Measurements from ENCODE around the gene AGPAT3. TPM values are rescaled to one million over a fixed set of nuclear protein-coding genes. Genes with fewer than 3 reads are reported as not detected.

Gene AGPAT3
- total RNA-seq, 6 experiments from 2014 or later, result 56.9 to 111 (median 95.3) TPM

DNA sequence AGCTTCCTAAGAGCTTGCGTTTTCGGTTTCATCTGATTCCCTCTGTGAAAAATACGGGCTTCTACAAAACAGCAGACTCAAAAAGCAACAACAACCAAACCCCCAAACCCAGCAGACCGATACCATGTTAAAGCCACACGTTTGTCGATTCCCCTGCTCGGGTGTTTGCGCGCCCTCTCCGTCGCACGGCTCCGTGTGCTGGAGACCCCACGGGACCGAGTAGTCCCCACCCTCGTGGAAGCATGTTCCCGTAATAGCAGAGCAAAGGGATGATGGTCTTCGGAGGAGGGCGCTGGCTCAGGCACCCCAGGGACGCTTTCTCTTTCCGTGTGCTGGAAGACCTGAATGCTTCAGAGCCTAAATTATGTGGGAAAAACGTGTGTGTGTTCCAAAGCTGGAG is 42.7 kb downstream of the AGPAT3 start:
- no peaks in the 10 kb centered on the region for H3K9me3 ChIP-seq
- no peak for DNase-seq
- no peak overlapping the region for H3K4me3 ChIP-seq
- intact Hi-C loops (cut with DNase I), result loop anchor here in 1 of 2 donors (10.0 kb wide), 1 partner anchor 93 kb away; no protein-coding TSS in a partner anchor
- WGBS (ENCODE audit: insufficient coverage, low coverage, low lambda C conversion rate, missing lambda C conversion rate), result 81% methylated on average over 8 of the region's 22 CpGs
- H3K4me1 ChIP-seq, result peaks cover 0 to 41% (median 19%) of the 10 kb centered on the region in 4 donors
- H3K36me3 ChIP-seq, result peaks cover 0 to 10% (median 0%) of the 10 kb centered on the region in 4 donors
- no peak for TF ChIP-seq CTCF (IDR thresholded peaks at IDR 0.05)
- no peak for TF ChIP-seq POLR2A (IDR thresholded peaks at IDR 0.05)
- ATAC-seq, result no peak
- H3K27me3 ChIP-seq, result no peaks in the 10 kb centered on the region
- H3K27ac ChIP-seq, result no peak overlapping the region

DNA sequence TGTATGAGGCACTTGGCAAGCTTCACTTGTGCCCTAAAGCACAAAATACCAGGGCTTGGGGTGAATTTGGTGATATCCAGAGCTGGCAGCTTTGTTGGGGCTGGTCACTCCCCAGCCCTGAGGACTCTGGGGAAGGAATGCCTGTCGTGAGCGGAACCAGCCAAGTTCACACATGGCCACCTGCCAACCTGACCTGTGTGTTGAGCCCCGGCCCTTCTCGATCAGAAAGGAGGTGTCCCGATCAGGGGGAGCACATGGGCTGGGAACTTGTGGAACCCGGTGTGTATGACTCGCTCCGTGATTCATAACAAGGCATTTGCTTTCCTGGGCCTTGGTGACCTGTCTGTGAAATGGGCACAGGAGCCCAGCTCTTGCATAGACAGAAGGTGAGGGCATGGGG is 43.1 kb downstream of the AGPAT3 start:
- Histone ChIP-seq H3K4me1 (peaks cover 0 to 41% (median 17%) of the 10 kb centered on the region in 4 donors), H3K9me3 (no peaks in the 10 kb centered on the region), H3K4me3 (no peak overlapping the region), H3K27ac (no peak overlapping the region), H3K36me3 (peaks cover 0 to 10% (median 0%) of the 10 kb centered on the region in 4 donors), H3K27me3 (no peaks in the 10 kb centered on the region)
- WGBS (ENCODE audit: insufficient coverage, low coverage, low lambda C conversion rate, missing lambda C conversion rate), result 50% methylated on average over 6 of the region's 8 CpGs
- TF ChIP-seq CTCF (IDR thresholded peaks at IDR 0.05) (no peak), POLR2A (IDR thresholded peaks at IDR 0.05) (no peak)
- DNase-seq (no peak), ATAC-seq (no peak)
- intact Hi-C loops (cut with DNase I), result loop anchor here in 1 of 2 donors (10.0 kb wide), 1 partner anchor 93 kb away; no protein-coding TSS in a partner anchor

DNA sequence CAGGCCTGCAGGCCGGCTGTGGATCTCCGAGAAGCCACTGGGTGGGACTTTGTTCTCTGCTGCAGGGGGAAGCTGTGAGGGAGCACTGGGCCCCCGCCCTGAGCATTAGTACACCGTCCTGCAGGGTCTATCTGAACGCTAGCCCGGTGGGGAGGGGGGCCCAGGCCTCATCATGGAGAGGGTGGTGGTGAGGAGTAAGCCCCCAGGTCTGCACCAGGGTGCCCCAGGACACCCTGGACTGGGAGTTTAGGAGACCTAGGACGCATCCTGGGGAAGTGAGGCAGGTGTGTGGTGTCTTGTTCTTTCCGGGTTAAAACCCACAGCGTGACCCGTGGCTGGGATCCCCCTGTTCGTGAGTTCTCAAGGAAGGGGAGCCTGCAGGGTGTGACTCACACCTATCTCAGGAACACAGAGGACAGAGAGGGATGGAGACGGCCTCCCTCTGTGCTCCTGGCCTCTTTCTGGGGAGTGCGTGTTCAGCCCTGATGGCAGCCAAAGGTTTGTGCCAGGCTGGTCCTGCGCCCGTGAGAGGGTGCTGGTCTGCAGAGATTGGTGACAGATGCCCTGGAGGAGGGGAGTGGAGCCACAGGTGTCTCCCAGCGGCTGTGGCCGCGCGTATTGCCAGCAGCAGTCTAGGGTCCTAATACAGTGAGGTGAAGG is 44.8 kb downstream of the AGPAT3 start:
- Histone ChIP-seq H3K27me3 (no peaks in the 10 kb centered on the region), H3K9me3 (no peaks in the 10 kb centered on the region), H3K4me3 (no peak overlapping the region), H3K36me3 (peaks cover 0 to 10% (median 0%) of the 10 kb centered on the region in 4 donors), H3K4me1 (peaks cover 0 to 36% (median 14%) of the 10 kb centered on the region in 4 donors), H3K27ac (no peak overlapping the region)
- ATAC-seq (no peak), DNase-seq (no peak)
- 52% methylated on average over 10 of the region's 19 CpGs for WGBS (ENCODE audit: insufficient coverage, low coverage, low lambda C conversion rate, missing lambda C conversion rate)
- intact Hi-C loops (cut with DNase I), result loop anchor here (5.0 to 10.0 kb wide), 2 partner anchors 43 to 95 kb away; partner anchors contain the start of gene AGPAT3 (in 1 of the 2)
- TF ChIP-seq CTCF (IDR thresholded peaks at IDR 0.05) (no peak), POLR2A (IDR thresholded peaks at IDR 0.05) (no peak)

DNA sequence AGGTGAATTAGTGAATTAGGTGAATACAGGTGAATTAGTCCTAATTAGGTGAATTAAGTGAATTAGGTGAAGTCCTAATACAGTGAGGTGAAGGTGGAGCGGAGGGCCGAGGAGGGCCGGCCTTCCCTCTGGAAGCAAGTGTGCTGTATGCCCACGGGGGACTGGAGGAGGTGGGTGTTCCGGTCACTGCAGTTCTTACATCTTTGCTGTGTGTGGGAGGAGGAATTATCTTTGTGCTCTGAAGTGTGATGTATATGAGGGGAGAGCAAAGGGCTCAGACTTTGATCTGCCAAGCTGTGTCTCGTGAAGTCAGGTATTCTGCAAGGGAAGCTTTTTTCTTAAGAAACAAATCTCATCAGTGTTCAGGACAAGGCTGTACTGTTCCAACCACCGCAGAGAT is 45.4 kb downstream of the AGPAT3 start:
- Histone ChIP-seq H3K36me3 (peaks cover 0 to 10% (median 0%) of the 10 kb centered on the region in 4 donors), H3K4me3 (no peak overlapping the region), H3K27me3 (no peaks in the 10 kb centered on the region), H3K9me3 (no peaks in the 10 kb centered on the region), H3K27ac (no peak overlapping the region), H3K4me1 (peaks cover 0 to 36% (median 14%) of the 10 kb centered on the region in 4 donors)
- DNase-seq, result no peak
- WGBS (ENCODE audit: insufficient coverage, low coverage, low lambda C conversion rate, missing lambda C conversion rate), result 61% methylated on average over 7 of the region's 7 CpGs
- TF ChIP-seq POLR2A (IDR thresholded peaks at IDR 0.05) (no peak), CTCF (IDR thresholded peaks at IDR 0.05) (no peak)
- intact Hi-C loops (cut with DNase I), result loop anchor here in 1 of 2 donors (5.0 kb wide), 1 partner anchor 43 kb away; the partner anchor contains the start of gene AGPAT3
- no peak for ATAC-seq

All from right lobe of liver (tissue), 6 donors.